ENCODE data around the gene L1CAM.

DNA sequence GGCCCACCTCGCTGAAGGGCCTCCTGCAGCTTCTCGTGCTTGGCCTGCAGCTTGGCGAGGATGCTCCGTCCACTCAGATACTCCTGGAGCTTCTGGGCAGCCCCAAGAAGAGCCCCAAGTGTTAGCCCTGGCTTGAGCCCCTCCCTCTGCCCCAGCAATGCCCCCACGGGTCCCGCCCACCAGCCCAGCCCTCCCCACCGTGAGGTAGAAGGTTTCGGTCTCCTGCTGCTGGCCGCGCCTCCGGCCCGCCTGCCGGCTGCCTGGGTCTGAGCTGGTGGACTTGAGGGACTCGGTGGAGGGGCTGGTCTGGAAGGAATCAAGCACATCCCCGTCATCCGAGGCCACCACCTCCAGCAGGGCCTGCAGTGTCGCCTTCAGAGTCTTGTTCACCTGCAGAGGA lies 27.2 kb upstream of the L1CAM start:
- TF ChIP-seq POLR2A (IDR thresholded peaks at IDR 0.05) (no peak), EP300 (IDR thresholded peaks at IDR 0.05) (no peak)
- TF ChIP-seq, protein P1, sequence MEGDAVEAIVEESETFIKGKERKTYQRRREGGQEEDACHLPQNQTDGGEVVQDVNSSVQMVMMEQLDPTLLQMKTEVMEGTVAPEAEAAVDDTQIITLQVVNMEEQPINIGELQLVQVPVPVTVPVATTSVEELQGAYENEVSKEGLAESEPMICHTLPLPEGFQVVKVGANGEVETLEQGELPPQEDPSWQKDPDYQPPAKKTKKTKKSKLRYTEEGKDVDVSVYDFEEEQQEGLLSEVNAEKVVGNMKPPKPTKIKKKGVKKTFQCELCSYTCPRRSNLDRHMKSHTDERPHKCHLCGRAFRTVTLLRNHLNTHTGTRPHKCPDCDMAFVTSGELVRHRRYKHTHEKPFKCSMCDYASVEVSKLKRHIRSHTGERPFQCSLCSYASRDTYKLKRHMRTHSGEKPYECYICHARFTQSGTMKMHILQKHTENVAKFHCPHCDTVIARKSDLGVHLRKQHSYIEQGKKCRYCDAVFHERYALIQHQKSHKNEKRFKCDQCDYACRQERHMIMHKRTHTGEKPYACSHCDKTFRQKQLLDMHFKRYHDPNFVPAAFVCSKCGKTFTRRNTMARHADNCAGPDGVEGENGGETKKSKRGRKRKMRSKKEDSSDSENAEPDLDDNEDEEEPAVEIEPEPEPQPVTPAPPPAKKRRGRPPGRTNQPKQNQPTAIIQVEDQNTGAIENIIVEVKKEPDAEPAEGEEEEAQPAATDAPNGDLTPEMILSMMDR (IDR thresholded peaks at IDR 0.05): no peak
